CD8-positive, alpha-beta memory T cell (primary cell): ENCODE results near the gene PC. TPM values are rescaled to one million over a fixed set of nuclear protein-coding genes. Genes with fewer than 3 reads are reported as not detected.
A peak's percentile ranks its signal among the peaks of the same experiment; 100 is the strongest.

Experiments used
- CTCF ChIA-PET: fragments of 350-600 bp; sonication (Branson Sonifier 250); formaldehyde crosslinking; loops from one replicate; lab custom pipeline; 2021; ENCODE audit warnings: antibody characterized with exemption; lab: Charles Lee
- POLR2A ChIA-PET: fragments of 350-600 bp; sonication (Branson Sonifier 250); formaldehyde crosslinking; loops from one replicate; lab custom pipeline; 2021; ENCODE audit warnings: antibody characterized with exemption; lab: Charles Lee
- DNase-seq, 5 donors: peaks; one replicate each; pipeline versions ENCODE4 v3.0.0 to v3.0.0-alpha.2; 2020 to 2022; ENCODE audit warnings: mixed read lengths in 1 of 5
- H3K27ac ChIP-seq: one replicate; pipeline ENCODE4 v1.7.0; 2013; ENCODE audit warnings: low read depth, mild to moderate bottlenecking, low read length, moderate library complexity
- H3K27me3 ChIP-seq: 2 replicates; pipeline ENCODE4 v1.7.0; 2013; ENCODE audit warnings: low read length, mild to moderate bottlenecking; ENCODE audit not compliant: insufficient read depth, poor library complexity, severe bottlenecking
- H3K36me3 ChIP-seq: 2 replicates; pipeline ENCODE4 v1.7.0; 2013; ENCODE audit warnings: mild to moderate bottlenecking, low read length, moderate library complexity; ENCODE audit not compliant: insufficient read depth
- H3K4me1 ChIP-seq: 2 replicates; pipeline ENCODE4 v1.7.0; 2013; ENCODE audit warnings: mild to moderate bottlenecking, low read length, moderate library complexity; ENCODE audit not compliant: insufficient read depth
- H3K4me3 ChIP-seq: 2 replicates; pipeline ENCODE4 v1.7.0; 2013; ENCODE audit warnings: mild to moderate bottlenecking, low read length
- H3K9me3 ChIP-seq: 2 replicates; pipeline ENCODE4 v1.7.0; 2013; ENCODE audit warnings: mild to moderate bottlenecking, low read length
- H3K27ac Mint-ChIP-seq, 8 donors: one replicate each; pipeline ENCODE4 v1.8.0; 2020 to 2021; ENCODE audit warnings: mixed read lengths in 8 of 8, mild to moderate bottlenecking in 6 of 8, inconsistent platforms in 3 of 8, moderate library complexity in 3 of 8
- H3K27me3 Mint-ChIP-seq, 2 donors: one replicate each; pipeline ENCODE4 v1.8.0; 2020 to 2021; ENCODE audit warnings: mixed read lengths in 2 of 2, mild to moderate bottlenecking in 1 of 2, moderate library complexity in 1 of 2
- H3K36me3 Mint-ChIP-seq, 3 donors: one replicate each; pipeline ENCODE4 v1.8.0; 2020 to 2021; ENCODE audit warnings: mixed read lengths in 3 of 3, inconsistent platforms in 1 of 3, mild to moderate bottlenecking in 1 of 3
- H3K4me1 Mint-ChIP-seq, 3 donors: one replicate each; pipeline ENCODE4 v1.8.0; 2020 to 2021; ENCODE audit warnings: mixed read lengths in 3 of 3, inconsistent platforms in 1 of 3, mild to moderate bottlenecking in 1 of 3
- H3K4me3 Mint-ChIP-seq, 7 donors: one replicate each; pipeline ENCODE4 v1.8.0; 2020 to 2021; ENCODE audit warnings: mixed read lengths in 7 of 7, mild to moderate bottlenecking in 6 of 7, moderate library complexity in 4 of 7, inconsistent platforms in 2 of 7
- H3K9me3 Mint-ChIP-seq, 5 donors: one replicate each; pipeline ENCODE4 v1.8.0; 2020 to 2022; ENCODE audit warnings: mixed read lengths in 5 of 5, mild to moderate bottlenecking in 3 of 5, moderate library complexity in 2 of 5, inconsistent platforms in 1 of 5
- polyA plus RNA-seq: library from polyadenylated mRNA; unstranded; fragments of 300-500 nt; fragmentation: Illumina TruSeq; gene quantifications from one replicate; pipeline ENCODE4 v1.2.3, GENCODE V29; 2021
- total RNA-seq, 2 experiments: library from RNA; stranded (reverse); gene quantifications; one replicate each; pipeline ENCODE4 v1.2.3, GENCODE V29; 2021

The PC gene
- total and polyA plus RNA-seq, 3 experiments from 2014 or later: 6.6 to 9.6 (median 8.9) TPM

DNA sequence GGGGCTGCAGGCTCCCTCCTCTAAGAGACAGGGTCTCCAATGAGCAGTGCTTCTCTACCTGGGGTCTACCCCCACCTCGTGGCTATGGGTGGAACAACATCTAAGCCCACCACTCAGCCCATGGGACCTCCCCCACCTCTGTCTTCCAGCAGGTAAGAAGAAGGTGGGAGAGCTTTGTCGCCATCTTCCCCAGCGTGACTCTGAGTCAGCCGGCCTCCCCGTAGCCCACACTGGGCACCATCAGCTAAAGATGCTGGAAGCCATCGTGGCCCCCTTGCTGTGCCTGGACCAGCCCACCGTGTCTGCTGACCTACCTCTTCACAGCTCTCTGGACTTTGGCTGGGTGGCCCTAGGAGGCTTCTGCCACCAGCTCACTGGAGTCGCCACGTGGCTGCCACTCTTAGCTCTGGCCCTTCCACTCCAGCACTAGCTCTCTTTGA lies 17.9 kb upstream of the PC start:
- no peaks in the 10 kb centered on the region for H3K4me1 Mint-ChIP-seq

GRCh38 chr11:66975405-66976027 lies 17.3 kb upstream of the PC start:
- no peaks in the 10 kb centered on the region for H3K4me1 Mint-ChIP-seq
- ChIA-PET POLR2A (no interaction called here), CTCF (interaction anchor here (1.1 kb wide), 1 partner anchor 51 kb away, joined by 3 read pairs; no protein-coding TSS in a partner anchor)
- Histone ChIP-seq H3K27me3 (no peaks in the 10 kb centered on the region), H3K4me3 (no peak overlapping the region), H3K4me1 (no peaks in the 10 kb centered on the region), H3K27ac (no peak overlapping the region), H3K9me3 (no peaks in the 10 kb centered on the region), H3K36me3 (no peaks in the 10 kb centered on the region)
- H3K9me3 Mint-ChIP-seq: peaks cover 0 to 13% (median 3%) of the 10 kb centered on the region in 5 donors
- H3K4me3 Mint-ChIP-seq: no peak overlapping the region
- peaks cover 0 to 3% (median 0%) of the 10 kb centered on the region in 3 donors for H3K36me3 Mint-ChIP-seq
- no peak overlapping the region for H3K27ac Mint-ChIP-seq
- DNase-seq: no peak
- peaks cover 9 to 25% of the 10 kb centered on the region in 2 donors for H3K27me3 Mint-ChIP-seq

More for the DNA sequence above, 17.9 kb upstream of the PC start:
- POLR2A ChIA-PET: no interaction called here
- H3K27ac Mint-ChIP-seq: no peak overlapping the region
- Histone ChIP-seq H3K9me3 (no peaks in the 10 kb centered on the region), H3K4me1 (no peaks in the 10 kb centered on the region), H3K4me3 (no peak overlapping the region), H3K36me3 (no peaks in the 10 kb centered on the region), H3K27me3 (no peaks in the 10 kb centered on the region), H3K27ac (no peak overlapping the region)
- no peak overlapping the region for H3K4me3 Mint-ChIP-seq
- peak in 1 of 5 donors; percentile 10 for DNase-seq
- peaks cover 10 to 20% of the 10 kb centered on the region in 2 donors for H3K27me3 Mint-ChIP-seq
- peaks cover 0 to 3% (median 0%) of the 10 kb centered on the region in 3 donors for H3K36me3 Mint-ChIP-seq
- peaks cover 0 to 12% (median 2%) of the 10 kb centered on the region in 5 donors for H3K9me3 Mint-ChIP-seq
- CTCF ChIA-PET: interaction anchor here (1.1 kb wide), 1 partner anchor 51 kb away, joined by 3 read pairs; no protein-coding TSS in a partner anchor

- Mint-ChIP-seq H3K9me3 (peaks cover 0 to 13% (median 3%) of the 10 kb centered on the region in 5 donors), H3K4me3 (no peak within 1 kb of the TSS), H3K36me3 (peaks cover 0 to 3% (median 0%) of the 10 kb centered on the region in 3 donors), H3K27ac (no peak within 1 kb of the TSS), H3K27me3 (peaks cover 10 to 29% of the 10 kb centered on the region in 2 donors), H3K4me1 (no peaks in the 10 kb centered on the region)
- no peak for DNase-seq
- H3K36me3 ChIP-seq: no peaks in the 10 kb centered on the region
- H3K4me1 ChIP-seq: no peaks in the 10 kb centered on the region
- H3K27me3 ChIP-seq: no peaks in the 10 kb centered on the region
- POLR2A ChIA-PET: no interaction called here
- no peak within 1 kb of the TSS for H3K27ac ChIP-seq
- no peaks in the 10 kb centered on the region for H3K9me3 ChIP-seq
- no peak within 1 kb of the TSS for H3K4me3 ChIP-seq
- CTCF ChIA-PET: interaction anchor here (1.1 kb wide), 1 partner anchor 52 kb away, joined by 3 read pairs; no protein-coding TSS in a partner anchor
Measured at GRCh38 chr11:66974724-66975404, 16.7 kb upstream of the PC start, which contains the start of gene C11orf86. C11orf86 (plus strand) TSS chr11:66975304; CDS start chr11:66975363, 59 bp downstream.

GRCh38 chr11:66973956-66974580 lies 15.9 kb upstream of the PC start:
- Histone ChIP-seq H3K27ac (no peak overlapping the region), H3K4me1 (no peaks in the 10 kb centered on the region), H3K9me3 (no peaks in the 10 kb centered on the region), H3K4me3 (no peak overlapping the region), H3K36me3 (no peaks in the 10 kb centered on the region), H3K27me3 (no peaks in the 10 kb centered on the region)
- ChIA-PET CTCF (no interaction called here), POLR2A (interaction anchor here (0.6 kb wide), 1 partner anchor 239 kb away, joined by 7 read pairs; no protein-coding TSS in a partner anchor)
- Mint-ChIP-seq H3K27me3 (peaks cover 10 to 26% of the 10 kb centered on the region in 2 donors), H3K4me3 (no peak overlapping the region), H3K9me3 (peaks cover 0 to 9% (median 3%) of the 10 kb centered on the region in 5 donors), H3K27ac (no peak overlapping the region), H3K4me1 (no peaks in the 10 kb centered on the region), H3K36me3 (peaks cover 0 to 3% (median 0%) of the 10 kb centered on the region in 3 donors)
- DNase-seq: no peak

DNA sequence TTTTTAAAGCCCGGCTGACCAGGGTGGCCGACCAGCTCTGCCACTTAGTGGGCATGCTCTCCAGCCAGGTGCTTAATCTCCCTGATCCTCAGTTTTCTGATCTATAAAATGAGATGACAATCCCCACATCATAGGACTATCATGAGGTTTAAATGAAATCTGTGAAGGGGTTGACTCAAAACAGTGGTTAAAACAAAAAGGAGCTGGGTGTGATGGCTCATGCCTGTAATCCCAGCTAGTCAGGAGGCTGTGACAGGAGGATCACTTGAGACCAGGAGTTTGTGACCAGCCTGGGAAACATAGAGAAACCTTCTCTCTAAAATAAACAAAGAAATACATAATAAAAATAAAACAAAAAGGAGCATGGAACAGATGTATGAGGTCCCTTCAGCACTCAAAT lies 13.3 kb upstream of the PC start:
- H3K36me3 Mint-ChIP-seq: peaks cover 0 to 3% (median 0%) of the 10 kb centered on the region in 3 donors
- no peaks in the 10 kb centered on the region for H3K4me1 Mint-ChIP-seq
- H3K27ac Mint-ChIP-seq: no peak overlapping the region
- no peak overlapping the region for H3K4me3 ChIP-seq
- no peak overlapping the region for H3K27ac ChIP-seq
- no peaks in the 10 kb centered on the region for H3K4me1 ChIP-seq
- no peaks in the 10 kb centered on the region for H3K9me3 ChIP-seq
- no peaks in the 10 kb centered on the region for H3K27me3 ChIP-seq
- DNase-seq: no peak
- no peak overlapping the region for H3K4me3 Mint-ChIP-seq
- ChIA-PET CTCF (no interaction called here), POLR2A (no interaction called here)
- no peaks in the 10 kb centered on the region for H3K36me3 ChIP-seq
- H3K9me3 Mint-ChIP-seq: peaks cover 0 to 3% (median 0%) of the 10 kb centered on the region in 5 donors
- H3K27me3 Mint-ChIP-seq: peaks cover 14 to 33% of the 10 kb centered on the region in 2 donors

- no peaks in the 10 kb centered on the region for H3K9me3 ChIP-seq
- Mint-ChIP-seq H3K9me3 (peaks cover 0 to 3% (median 0%) of the 10 kb centered on the region in 5 donors), H3K27me3 (peaks cover 14 to 35% of the 10 kb centered on the region in 2 donors), H3K4me3 (no peak overlapping the region), H3K4me1 (no peaks in the 10 kb centered on the region), H3K36me3 (peaks cover 0 to 3% (median 0%) of the 10 kb centered on the region in 3 donors), H3K27ac (peak overlapping the region in 3 of 8 donors; percentile 6 to 70 (median 69))
- no peaks in the 10 kb centered on the region for H3K36me3 ChIP-seq
- H3K4me3 ChIP-seq: no peak overlapping the region
- CTCF ChIA-PET: no interaction called here
- DNase-seq: no peak
- no peaks in the 10 kb centered on the region for H3K4me1 ChIP-seq
- POLR2A ChIA-PET: no interaction called here
- no peak overlapping the region for H3K27ac ChIP-seq
- no peaks in the 10 kb centered on the region for H3K27me3 ChIP-seq
Measured at GRCh38 chr11:66970807-66971442, 12.7 kb upstream of the PC start.

DNA sequence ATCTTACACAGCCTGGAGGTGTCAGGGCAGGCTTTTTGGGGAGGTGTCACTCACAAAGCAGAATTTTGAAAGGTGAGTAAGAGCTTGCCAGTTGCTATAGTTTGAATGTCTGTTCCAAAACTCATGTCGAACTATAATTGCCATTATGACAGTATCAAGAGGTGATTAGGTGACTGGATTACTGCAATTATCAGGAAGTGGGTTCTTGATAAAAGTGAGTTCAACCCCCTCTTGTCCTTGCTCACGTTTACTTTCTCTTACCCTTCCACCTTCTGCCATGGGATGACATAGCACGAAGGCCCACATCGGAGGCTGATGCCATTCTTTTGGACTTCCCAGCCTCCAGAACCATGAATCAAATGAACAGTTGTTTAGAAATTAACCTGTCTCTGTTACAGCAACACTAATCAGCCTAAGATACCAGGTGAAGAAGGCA lies 12.2 kb upstream of the PC start:
- H3K27me3 ChIP-seq: no peaks in the 10 kb centered on the region
- H3K4me1 Mint-ChIP-seq: no peaks in the 10 kb centered on the region
- no peak overlapping the region for H3K4me3 ChIP-seq
- H3K27ac ChIP-seq: no peak overlapping the region
- POLR2A ChIA-PET: no interaction called here
- no peaks in the 10 kb centered on the region for H3K9me3 ChIP-seq
- H3K27me3 Mint-ChIP-seq: peaks cover 10 to 32% of the 10 kb centered on the region in 2 donors
- H3K4me3 Mint-ChIP-seq: peak overlapping the region in 1 of 7 donors; percentile 15
- H3K27ac Mint-ChIP-seq: peak overlapping the region in 1 of 8 donors; percentile 70
- no peaks in the 10 kb centered on the region for H3K36me3 ChIP-seq
- DNase-seq: no peak
- H3K9me3 Mint-ChIP-seq: peaks cover 0 to 3% (median 0%) of the 10 kb centered on the region in 5 donors
- CTCF ChIA-PET: no interaction called here
- H3K4me1 ChIP-seq: no peaks in the 10 kb centered on the region
- no peaks in the 10 kb centered on the region for H3K36me3 Mint-ChIP-seq
